Body of pancreas (tissue), 4 donors: Measurements from ENCODE around the gene URB2.

ENCODE experiments used
- CTCF ChIP-seq, 7 experiments: fragments of 450-650 bp in 4 of 7; fragments of 200-600 bp in 3 of 7; sonication (generic) in 3 of 7; IDR thresholded peaks; one replicate each; pipeline ENCODE4 v1.5.1; 2016 to 2019; ENCODE audit warnings: antibody characterized with exemption in 7 of 7
- POLR2A ChIP-seq, 3 donors: fragments of 450-650 bp; IDR thresholded peaks; one replicate each; pipeline ENCODE4 v1.6.1; 2016; ENCODE audit warnings: antibody characterized with exemption in 3 of 3, mild to moderate bottlenecking in 2 of 3

GRCh38 chr1:229661897-229662296, 35.9 kb downstream of the URB2 start:
- TF ChIP-seq CTCF (IDR thresholded peaks at IDR 0.05) (no peak), POLR2A (IDR thresholded peaks at IDR 0.05) (no peak)
